Effector CD4-positive, alpha-beta T cell (primary cell): ENCODE results near the gene SLC16A9.

Experiments
- DNase-seq: peaks from one replicate; pipeline ENCODE4 v3.0.0-alpha.2; 2020

SLC16A9 gene

GRCh38 chr10:59718257-59718656, 8.6 kb upstream of the SLC16A9 start:
- no peak for DNase-seq

- no peak for DNase-seq
These were observed 3.7 kb upstream of the SLC16A9 start for GRCh38 chr10:59713196-59713821.

GRCh38 chr10:59711871-59712494, 2.3 kb upstream of the SLC16A9 start:
- no peak for DNase-seq

GRCh38 chr10:59708816-59709394, 745 bp downstream of the SLC16A9 start:
- no peak for DNase-seq

- no peak for DNase-seq
These were observed 2.5 kb downstream of the SLC16A9 start for GRCh38 chr10:59706851-59707797.

GRCh38 chr10:59705931-59706330, 3.7 kb downstream of the SLC16A9 start:
- no peak for DNase-seq

GRCh38 chr10:59704630-59705029, 5.0 kb downstream of the SLC16A9 start:
- DNase-seq = no peak

- no peak for DNase-seq
These were observed 7.3 kb downstream of the SLC16A9 start for GRCh38 chr10:59702347-59702746.

GRCh38 chr10:59700709-59701108, 8.9 kb downstream of the SLC16A9 start:
- no peak for DNase-seq

GRCh38 chr10:59698326-59698725, 11.3 kb downstream of the SLC16A9 start:
- DNase-seq = no peak

GRCh38 chr10:59695637-59696036, 14.0 kb downstream of the SLC16A9 start:
- no peak for DNase-seq

GRCh38 chr10:59694936-59695335, 14.7 kb downstream of the SLC16A9 start:
- DNase-seq = no peak

GRCh38 chr10:59692113-59692512, 17.5 kb downstream of the SLC16A9 start:
- DNase-seq = no peak

GRCh38 chr10:59688921-59689351, 20.7 kb downstream of the SLC16A9 start:
- DNase-seq = no peak

GRCh38 chr10:59687657-59688056, 22.0 kb downstream of the SLC16A9 start:
- no peak for DNase-seq

- no peak for DNase-seq
These were observed 25.6 kb downstream of the SLC16A9 start for GRCh38 chr10:59684006-59684405.

- no peak for DNase-seq
These were observed 26.4 kb downstream of the SLC16A9 start for GRCh38 chr10:59682986-59683937.

GRCh38 chr10:59680199-59680598, 29.5 kb downstream of the SLC16A9 start:
- no peak for DNase-seq

GRCh38 chr10:59678884-59679301, 30.8 kb downstream of the SLC16A9 start:
- no peak for DNase-seq

- no peak for DNase-seq
These were observed 32.3 kb downstream of the SLC16A9 start for GRCh38 chr10:59677253-59677831.

GRCh38 chr10:59675812-59676211, 33.8 kb downstream of the SLC16A9 start:
- no peak for DNase-seq
